HepG2 (cell line): ENCODE data around the gene KRTAP5-11. TPM values are rescaled to one million over a fixed set of nuclear protein-coding genes. Genes with fewer than 3 reads are reported as not detected.
"Not testable (repeated sequence)": the region's sequence is repeated elsewhere in the genome, so short reads cannot be mapped to it uniquely, and the experiment has no call there.

Experiments
- ATAC-seq: fragments of 200-7000 bp; cut with Tn5 transposase; 3 replicates; pipeline ENCODE4 v1.9.1; 2020; ENCODE audit warnings: mild to moderate bottlenecking, moderate library complexity
- BruUV-seq: library from RNA; stranded (reverse); fragments of 400-500 nt; replicated peaks from 2 replicates; lab custom pipeline; 2021; lab: Mats Ljungman, UMichigan
- CTCF ChIA-PET: fragments of 300-600 bp; formaldehyde crosslinking; extraction: SDS; loops from one replicate; lab custom pipeline; 2021; ENCODE audit warnings: low total read pairs, inconsistent platforms, low intra/inter-chr PET ratio; lab: Yijun Ruan, JAX
- POLR2A ChIA-PET: fragments of 350-600 bp; sonication (Branson Sonifier 250); formaldehyde crosslinking; loops from one replicate; lab custom pipeline; 2020; ENCODE audit warnings: antibody characterized with exemption, inconsistent platforms; lab: Yijun Ruan, JAX
- DNase-seq: peaks from one replicate; pipeline ENCODE4 v3.0.0-alpha.2; 2015; ENCODE audit warnings: low spot score
- FAIRE-seq: peaks from 3 replicates; lab custom pipeline; 2011; peaks lifted over from hg19 to GRCh38; lab: Jason Lieb, UNC
- H2AFZ ChIP-seq: one replicate; pipeline ENCODE4 v1.6.1; 2011; ENCODE audit warnings: low read length, inconsistent platforms
- H3K27ac ChIP-seq: fragments of 300-600 bp; 3 replicates; pipeline ENCODE4 v1.8.0; 2011; ENCODE audit warnings: mixed run types, mild to moderate bottlenecking, mixed read lengths, low read length, inconsistent platforms; ENCODE audit not compliant: insufficient read depth; ENCODE audit errors: extremely low read length
- H3K27me3 ChIP-seq, 2 experiments: fragments of 200-600 bp in 1 of 2; 2 replicates in 1 of 2; 3 replicates in 1 of 2; pipeline versions ENCODE4 v1.6.0 to v1.8.0; 2011; ENCODE audit warnings: low read length in 2 of 2, mild to moderate bottlenecking in 2 of 2, moderate library complexity in 2 of 2, inconsistent platforms in 1 of 2; ENCODE audit not compliant: insufficient read depth in 2 of 2, control insufficient read depth in 1 of 2
- H3K36me3 ChIP-seq, 2 experiments: fragments of 200-600 bp in 1 of 2; replicated peaks in 1 of 2; 2 replicates in 1 of 2; 3 replicates in 1 of 2; pipeline versions ENCODE4 v1.5.1 to v1.8.0; 2011; ENCODE audit warnings: low read length in 2 of 2, inconsistent platforms in 1 of 2; ENCODE audit not compliant: insufficient read depth in 2 of 2, control insufficient read depth in 1 of 2
- H3K4me1 ChIP-seq: 2 replicates; pipeline ENCODE4 v1.5.1; 2012; ENCODE audit warnings: low read length, inconsistent platforms; ENCODE audit not compliant: insufficient read depth
- H3K4me2 ChIP-seq: 2 replicates; pipeline ENCODE4 v1.6.0; 2011; ENCODE audit warnings: low read depth, low read length, inconsistent platforms
- H3K4me3 ChIP-seq, 3 experiments: fragments of 200-600 bp in 1 of 3; sonication (generic), shearing (Covaris generic) in 1 of 3; replicated peaks in 1 of 3; 2 replicates each; pipeline ENCODE4 v1.5.1; 2011 to 2016; ENCODE audit warnings: low read length in 3 of 3, inconsistent platforms in 2 of 3, low read depth in 2 of 3, mild to moderate bottlenecking in 2 of 3, control low read depth in 1 of 3, mixed read lengths in 1 of 3; ENCODE audit not compliant: insufficient read depth in 1 of 3
- H3K79me2 ChIP-seq: one replicate; pipeline ENCODE4 v1.6.1; 2011; ENCODE audit warnings: low read length, inconsistent platforms; ENCODE audit not compliant: insufficient read depth
- H3K9ac ChIP-seq: 2 replicates; pipeline ENCODE4 v1.6.0; 2011; ENCODE audit warnings: mild to moderate bottlenecking, low read depth, low read length, inconsistent platforms; ENCODE audit not compliant: insufficient read depth
- H3K9me3 ChIP-seq: 2 replicates; pipeline ENCODE4 v1.5.1; 2012; ENCODE audit warnings: mild to moderate bottlenecking, low read length
- H4K20me1 ChIP-seq: 2 replicates; pipeline ENCODE4 v1.6.0; 2011; ENCODE audit warnings: inconsistent platforms, mild to moderate bottlenecking, low read length, moderate library complexity; ENCODE audit not compliant: insufficient read depth
- ZNF430 ChIP-seq: sonication (generic); formaldehyde crosslinking; IDR thresholded peaks from 2 replicates; pipeline ENCODE4 v1.9.0; 2021; ENCODE audit warnings: mild to moderate bottlenecking, missing genetic modification reagents
- ZNF501 ChIP-seq: sonication (generic); formaldehyde crosslinking; IDR thresholded peaks from 2 replicates; pipeline ENCODE4 v1.5.1; 2020; ENCODE audit warnings: mild to moderate bottlenecking, moderate library complexity, missing genetic modification reagents
- WGBS: methylation state at CpG from one replicate; pipeline ENCODE4 v1.1.6; 2017; ENCODE audit warnings: low lambda C conversion rate; 5-methylcytosine and 5-hydroxymethylcytosine counted together
- in situ Hi-C: cut with HindIII; loops from 2 replicates; pipeline ENCODE4 v1.10.0; 2017; ENCODE audit warnings: low pct_unique_long_range_greater_than_20kb; ENCODE audit not compliant: extremely low pct_ligation_motif_present
- intact Hi-C: fragments of 100-400 bp; cut with micrococcal nuclease; formaldehyde crosslinking; loops from one replicate; pipeline ENCODE4 v1.10.0; 2022; ENCODE audit not compliant: unreplicated experiment
- polyA plus RNA-seq, 8 experiments: library from polyadenylated mRNA; depleted of rRNA in 3 of 8; stranded (reverse) in 7 of 8; unstranded in 1 of 8; fragments of >200 nt; fragmentation: Illumina TruSeq in 4 of 8; extraction: Trizol in 4 of 8; gene quantifications; 2 replicates each; pipeline versions ENCODE4 v1.2.1 to v1.2.3, GENCODE V29; 2011 to 2016; ENCODE audit warnings: low read depth in 4 of 8, missing spikeins in 1 of 8, mixed read lengths in 1 of 8; ENCODE audit not compliant: insufficient read depth in 1 of 8
- total RNA-seq, 5 experiments: library from RNA; depleted of rRNA; stranded (reverse); fragments of >200 nt; fragmentation: Illumina TruSeq; extraction: Trizol; gene quantifications; 2 replicates each; pipeline ENCODE4 v1.2.3, GENCODE V29; 2016; ENCODE audit warnings: low read depth in 1 of 5
- TF ChIP-seq, protein P1 (sequence below): sonication (generic); formaldehyde crosslinking; conservative IDR thresholded peaks from 2 replicates; pipeline ENCODE4 v1.4.0; 2020; ENCODE audit warnings: missing genetic modification reagents

The KRTAP5-11 gene
- total and polyA plus RNA-seq, 2 of the 13 experiments (the other 11 are each of a cell fraction or from before 2014, with no cell fraction given) = not detected

GRCh38 chr11:71542382-71542781 is 40.3 kb downstream of the KRTAP5-11 start:
- H3K27ac ChIP-seq = no peak overlapping the region
- DNase-seq (no peak), FAIRE-seq (no peak)
- intact Hi-C loops (no loop called here), in situ Hi-C loops (no loop called here)
- POLR2A ChIA-PET = interaction anchor here (1.9 kb wide), 1 partner anchor 8 kb away, joined by 7 read pairs; no protein-coding TSS in a partner anchor
- BruUV-seq = no TSS peak
- 83% methylated on average over 7 of the region's 7 CpGs for WGBS
- H3K9me3 ChIP-seq = no peaks in the 10 kb centered on the region
- H2AFZ ChIP-seq = no peak overlapping the region
- no peaks in the 10 kb centered on the region for H3K27me3 ChIP-seq
- 0 out of 2 replicates have a peak, but pooled peaks have one; percentile 19 for TF ChIP-seq ZNF501
- TF ChIP-seq, protein P1, sequence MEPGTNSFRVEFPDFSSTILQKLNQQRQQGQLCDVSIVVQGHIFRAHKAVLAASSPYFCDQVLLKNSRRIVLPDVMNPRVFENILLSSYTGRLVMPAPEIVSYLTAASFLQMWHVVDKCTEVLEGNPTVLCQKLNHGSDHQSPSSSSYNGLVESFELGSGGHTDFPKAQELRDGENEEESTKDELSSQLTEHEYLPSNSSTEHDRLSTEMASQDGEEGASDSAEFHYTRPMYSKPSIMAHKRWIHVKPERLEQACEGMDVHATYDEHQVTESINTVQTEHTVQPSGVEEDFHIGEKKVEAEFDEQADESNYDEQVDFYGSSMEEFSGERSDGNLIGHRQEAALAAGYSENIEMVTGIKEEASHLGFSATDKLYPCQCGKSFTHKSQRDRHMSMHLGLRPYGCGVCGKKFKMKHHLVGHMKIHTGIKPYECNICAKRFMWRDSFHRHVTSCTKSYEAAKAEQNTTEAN (CRISPR knock-in tag) = no peak
- TF ChIP-seq, all 625 proteins: peak for 1
- Histone ChIP-seq H3K36me3 (no peaks in the 10 kb centered on the region), H4K20me1 (no peaks in the 10 kb centered on the region), H3K79me2 (no peaks in the 10 kb centered on the region), H3K4me3 (no peak overlapping the region), H3K4me2 (no peak overlapping the region), H3K4me1 (peaks cover 95% of the 10 kb centered on the region), H3K9ac (no peak overlapping the region)
- CTCF ChIA-PET = no interaction called here
- no peak for ATAC-seq

DNA sequence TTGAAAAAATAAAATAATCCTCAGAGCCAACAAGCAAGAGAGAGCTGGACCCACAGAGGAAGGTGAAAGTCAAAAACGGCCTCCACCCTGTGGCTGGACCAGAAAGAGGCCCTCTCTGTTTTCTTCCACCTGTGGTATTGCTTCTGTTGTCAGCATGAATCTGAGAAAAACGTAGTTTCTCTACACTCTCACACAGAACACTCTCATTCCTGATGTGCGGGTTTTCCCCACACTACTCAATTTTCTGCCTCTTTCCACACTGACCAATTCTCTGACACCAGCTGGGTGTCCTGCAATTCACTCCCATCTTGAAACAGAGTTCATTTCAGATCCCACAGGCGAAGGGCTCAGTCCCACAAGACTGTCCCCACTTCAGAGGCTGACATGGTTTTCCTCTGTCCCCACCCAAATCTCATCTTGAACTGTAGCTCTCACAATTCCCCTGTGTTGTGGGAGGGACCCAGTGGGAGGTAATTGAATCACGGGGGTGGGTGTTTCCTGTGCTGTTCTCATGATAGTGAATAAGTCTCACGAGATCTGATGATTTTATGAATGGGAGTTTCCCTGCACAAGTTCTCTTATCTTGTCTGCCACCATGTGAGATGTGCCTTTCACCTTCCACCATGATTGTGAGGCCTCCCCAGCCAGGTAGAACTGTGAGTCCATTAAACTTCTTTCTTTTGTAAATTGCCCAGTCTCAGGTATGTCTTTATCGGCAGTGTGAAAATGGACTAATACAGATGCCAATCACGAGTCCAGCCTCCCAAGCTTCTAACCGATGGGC is 42.0 kb downstream of the KRTAP5-11 start:
- ATAC-seq, H3K27me3 ChIP-seq, FAIRE-seq, H3K79me2 ChIP-seq, intact Hi-C loops, in situ Hi-C loops, H3K9me3 ChIP-seq, H3K27ac ChIP-seq, H3K4me2 ChIP-seq, BruUV-seq, POLR2A ChIA-PET, H3K36me3 ChIP-seq, H2AFZ ChIP-seq, H4K20me1 ChIP-seq, H3K9ac ChIP-seq, DNase-seq, H3K4me3 ChIP-seq, CTCF ChIA-PET: not testable (repeated sequence)
- peak; percentile 83 for TF ChIP-seq ZNF430 (CRISPR knock-in tag)
- peaks cover 95% of the 10 kb centered on the region for H3K4me1 ChIP-seq
- 80% methylated on average over 9 of the region's 9 CpGs for WGBS
